T-helper 2 cell (primary cell): ENCODE measurements around the gene CDKN2D.

Experiments
- DNase-seq, 5 experiments: peaks; one replicate each; pipeline versions ENCODE4 v3.0.0 to v3.0.0-alpha.2; 2012 to 2022
- total RNA-seq, 2 donors: gene quantifications; one replicate each; lab custom pipeline; 2026; lab: John Stamatoyannopoulos, UW

CDKN2D gene
- 56.0 to 80.4 reads per million in 2 donors for total RNA-seq

DNA sequence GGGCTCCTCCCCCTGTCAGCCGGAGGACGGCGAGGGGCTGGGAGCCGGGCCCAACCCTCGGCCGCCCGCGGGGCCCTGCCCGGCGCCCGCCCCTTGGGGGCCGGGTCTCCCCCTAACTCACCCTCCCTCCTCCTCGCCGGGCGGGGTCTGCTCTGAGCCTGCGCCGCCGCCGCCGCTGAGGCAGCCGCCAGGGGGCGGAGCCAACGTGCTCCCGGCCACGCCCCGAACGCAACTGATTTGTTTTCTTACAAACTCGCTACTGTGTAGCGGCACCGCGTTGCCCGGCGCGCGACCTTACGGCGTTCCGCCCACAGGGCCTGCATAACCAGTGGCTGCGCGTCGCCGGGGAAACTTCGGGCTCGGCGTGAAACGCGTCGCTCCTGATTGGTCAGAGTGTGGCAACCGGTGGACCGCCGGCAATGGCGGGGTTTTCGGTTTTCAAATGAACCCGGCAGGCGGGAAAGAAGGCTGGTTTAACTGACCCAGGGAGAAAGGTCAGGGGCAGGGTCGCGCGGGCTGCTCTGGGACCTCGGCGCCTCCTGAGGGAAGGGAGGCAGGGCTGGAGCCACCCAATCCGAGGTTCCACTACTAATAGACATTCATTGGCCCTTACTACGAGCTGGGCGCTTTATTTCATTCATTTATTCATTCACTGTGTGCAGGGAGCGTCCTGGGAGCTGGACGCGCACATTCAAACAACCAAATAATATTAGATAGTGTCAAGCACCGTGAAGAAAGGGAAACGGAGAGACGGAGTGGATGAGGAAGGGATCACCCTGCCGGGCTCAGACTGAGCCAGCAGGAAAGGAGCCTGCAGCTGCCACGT is at the start of gene CDKN2D:
Gene CDKN2D (minus strand): TSS at position 154 of the 826 bp plus-strand sequence. CDS start 326 bp downstream, outside the sequence.
- peak; percentile 99 to 100 (median 100) for DNase-seq

DNA sequence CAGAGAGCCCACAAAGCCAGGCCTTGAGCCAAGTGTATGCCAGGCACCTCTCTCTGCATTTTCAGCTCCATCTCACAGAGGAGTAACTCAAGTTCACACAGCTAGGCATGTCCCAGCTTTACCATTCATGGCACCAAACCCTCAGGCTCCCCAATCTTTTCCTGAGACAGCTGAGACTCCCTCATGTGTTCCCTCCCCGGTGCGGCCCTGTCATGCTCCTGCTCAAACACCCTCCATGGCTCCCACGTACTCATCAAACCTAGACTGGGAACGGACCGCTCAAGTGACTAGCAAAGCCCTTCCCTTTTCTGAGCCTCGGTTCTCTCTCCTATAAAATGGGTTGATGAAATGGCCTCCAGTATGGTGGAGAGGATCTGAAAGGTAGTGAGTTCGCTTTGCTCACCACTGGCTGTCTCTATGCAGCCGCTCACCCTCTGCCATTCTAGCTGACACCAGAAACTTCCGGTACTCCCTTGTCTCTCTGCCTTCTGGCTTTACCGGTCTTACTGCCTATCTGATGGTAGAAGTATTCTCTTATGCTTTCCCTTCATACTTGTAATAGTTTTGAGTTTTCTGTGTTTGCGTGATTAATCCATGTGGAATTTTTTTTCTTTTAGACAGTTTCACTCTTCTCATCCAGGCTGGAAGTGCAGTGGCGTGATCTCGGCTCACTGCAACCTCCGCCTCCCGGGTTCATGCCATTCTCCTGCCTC is 48.8 kb upstream of the CDKN2D start:
- no peak for DNase-seq

DNA sequence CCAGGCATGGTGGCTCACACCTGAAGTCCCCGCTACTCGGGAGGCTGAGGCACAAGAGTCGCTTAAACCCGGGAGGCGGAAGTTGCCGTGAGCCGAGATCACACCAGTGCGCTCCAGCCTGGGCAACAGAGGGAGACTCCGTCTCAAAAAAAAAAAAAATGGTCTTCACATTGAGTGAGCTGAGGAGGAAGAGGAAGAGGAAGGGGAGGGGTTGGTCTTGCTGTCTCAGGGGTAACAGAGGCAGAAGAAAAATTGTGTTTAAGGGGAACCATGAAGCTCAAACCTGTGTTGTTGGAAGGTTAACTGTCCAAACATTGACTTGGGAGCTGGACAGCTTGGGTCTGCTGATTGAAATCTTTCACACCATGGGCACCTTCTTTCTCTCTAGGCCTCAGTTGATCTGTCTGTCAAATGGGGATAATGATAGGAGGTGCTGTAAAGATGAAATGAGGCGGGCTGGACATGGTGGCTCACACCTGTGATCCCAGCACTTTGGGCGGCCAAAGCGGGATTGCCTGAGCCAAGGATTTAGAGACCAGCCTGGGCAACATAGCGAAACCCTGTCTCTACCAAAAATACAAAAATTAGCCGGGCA is 46.7 kb upstream of the CDKN2D start:
- no peak for DNase-seq

DNA sequence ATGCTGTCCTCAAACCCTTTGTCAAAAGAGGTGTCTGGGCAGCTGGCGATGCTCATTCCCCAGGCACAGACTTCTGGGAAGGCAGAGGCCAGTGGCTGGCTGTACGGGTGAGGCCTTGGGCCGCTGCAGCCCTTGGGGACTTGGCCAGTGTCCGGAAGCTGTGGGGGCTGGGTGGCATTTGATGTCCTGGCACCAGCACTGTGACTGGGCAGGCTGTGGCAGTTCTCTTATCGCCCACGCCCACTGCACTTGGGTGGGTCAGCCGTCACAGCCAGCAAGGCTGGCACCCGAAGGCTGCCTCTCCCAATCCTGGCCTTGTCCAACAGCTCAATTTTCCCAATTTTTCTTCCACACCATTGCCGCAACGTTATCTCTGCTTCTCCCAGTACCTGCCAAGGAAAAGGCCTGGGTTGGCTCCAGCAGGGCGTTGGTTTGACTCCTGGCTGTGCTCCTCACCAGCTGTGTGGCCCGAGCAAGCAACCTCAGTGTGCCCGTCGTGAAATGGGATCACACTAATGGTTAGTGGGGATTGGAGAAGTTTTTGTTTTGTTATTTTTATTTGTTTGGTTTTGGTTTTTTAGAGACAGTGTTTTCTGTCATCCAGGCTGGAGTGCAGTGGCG is 43.8 kb upstream of the CDKN2D start:
- DNase-seq, result no peak

DNA sequence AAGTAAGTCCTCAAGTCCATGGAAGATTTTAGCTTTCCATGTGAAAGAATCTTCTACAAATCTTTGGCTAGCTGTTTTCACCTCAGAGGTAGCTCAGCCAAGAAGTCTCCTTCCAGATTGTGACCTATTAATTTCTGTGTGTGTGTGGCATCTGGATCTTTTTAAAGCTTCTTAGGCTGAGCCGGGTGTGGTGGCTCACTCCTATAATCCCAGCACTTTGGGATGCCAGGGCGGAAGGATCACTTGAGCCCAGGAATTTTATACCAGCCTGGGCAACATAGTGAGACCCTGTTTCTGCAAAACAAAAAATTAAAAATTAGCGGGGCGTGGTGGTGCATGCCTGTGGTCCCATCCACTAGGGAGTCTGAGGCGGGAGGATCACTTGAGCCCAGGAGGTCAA is 43.1 kb upstream of the CDKN2D start:
- DNase-seq, result no peak

DNA sequence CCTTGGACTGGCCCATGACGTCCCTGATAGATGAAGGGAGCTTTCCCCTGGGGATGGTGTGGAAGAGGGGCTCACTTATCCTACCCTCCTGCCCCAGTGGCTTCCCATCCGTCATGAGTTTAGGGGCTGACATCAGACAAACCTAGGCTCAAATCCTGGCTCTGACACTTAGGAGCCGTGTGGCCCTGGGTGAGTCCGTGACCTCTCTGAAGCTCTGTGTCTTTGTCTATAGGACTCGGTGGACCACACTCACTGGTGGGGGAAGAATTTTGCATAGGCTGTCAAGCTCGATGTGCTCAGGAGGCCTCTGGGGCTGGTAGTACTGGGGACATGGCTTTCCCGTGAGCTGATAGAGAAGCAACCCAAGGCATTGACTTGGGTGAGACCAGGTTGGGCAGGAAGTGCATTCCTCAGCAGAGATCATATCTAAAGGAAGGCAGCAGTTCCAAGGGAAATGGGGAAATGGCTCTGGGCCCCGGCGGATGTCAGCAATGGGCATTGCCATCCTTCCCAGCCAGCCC is 35.7 kb upstream of the CDKN2D start:
- DNase-seq, result peak in 1 of 5 experiments; percentile 27

DNA sequence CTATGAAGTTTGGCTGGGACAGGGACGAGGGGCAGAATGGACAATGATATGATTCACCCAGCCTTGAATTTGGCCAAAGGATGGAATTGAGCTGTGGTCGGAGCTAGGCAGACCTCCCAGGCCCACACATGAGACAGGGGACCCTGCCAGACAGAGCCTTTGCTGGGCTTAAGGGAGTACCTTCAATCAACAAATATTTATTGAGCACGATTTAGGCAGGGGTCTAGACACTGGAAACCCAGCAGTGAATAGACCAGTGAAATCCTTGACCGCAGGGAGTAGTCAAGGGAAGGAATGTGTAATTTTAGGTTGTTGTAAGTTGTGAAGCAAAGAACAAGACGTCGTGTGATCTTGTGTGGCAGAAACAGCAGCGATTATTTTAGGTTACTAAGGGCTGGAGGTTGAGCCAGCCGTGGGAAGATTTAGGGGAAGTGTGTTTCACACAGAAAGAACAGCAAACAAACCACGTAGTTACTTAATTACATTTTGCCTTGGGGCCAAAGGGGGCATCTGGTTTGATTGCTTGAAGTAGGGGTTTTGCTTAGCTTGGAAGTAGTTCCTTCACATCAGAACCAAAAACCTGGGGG is 35.2 kb upstream of the CDKN2D start:
- DNase-seq, result peak in 2 of 5 experiments; percentile 34 to 61

DNA sequence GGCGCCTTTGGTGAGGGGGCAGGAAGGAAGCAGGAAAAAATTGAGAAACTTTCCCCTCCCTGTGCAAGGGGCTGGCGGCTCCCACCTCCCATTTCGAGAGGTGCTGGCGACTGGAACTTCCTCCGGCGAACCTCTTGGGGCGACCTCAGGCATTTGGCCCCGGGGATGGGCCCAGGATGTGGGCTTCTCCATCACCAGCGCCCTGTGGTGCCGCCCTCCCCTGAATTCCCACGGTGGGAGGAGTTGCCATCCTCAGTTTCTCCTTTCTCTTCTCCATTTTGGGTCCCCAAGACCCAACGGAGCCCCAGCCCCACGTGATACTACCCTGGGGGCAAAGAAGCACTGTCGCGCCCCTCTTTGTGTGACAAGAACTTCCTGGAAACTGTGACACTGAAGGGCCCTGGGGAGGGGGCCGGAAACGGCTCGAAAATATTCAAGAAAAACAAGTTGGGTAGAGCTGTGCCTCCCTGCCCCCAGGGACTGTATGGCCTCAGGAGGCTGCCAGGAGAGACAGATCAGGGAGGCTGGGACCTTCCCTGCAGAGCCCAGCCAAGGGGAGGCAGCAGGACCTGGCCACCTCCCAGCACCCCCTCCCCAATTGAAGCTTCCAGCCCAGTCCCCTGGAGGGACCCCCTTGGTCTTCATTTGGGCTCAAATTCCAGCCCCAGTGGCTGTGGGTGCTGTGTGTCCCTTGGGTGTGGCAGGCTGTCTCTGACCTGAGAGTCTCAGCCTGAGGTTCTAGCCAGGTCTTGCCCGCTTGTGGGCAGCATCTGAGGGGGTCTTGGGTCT is 34.5 kb upstream of the CDKN2D start:
- peak; percentile 36 to 91 (median 68) for DNase-seq

DNA sequence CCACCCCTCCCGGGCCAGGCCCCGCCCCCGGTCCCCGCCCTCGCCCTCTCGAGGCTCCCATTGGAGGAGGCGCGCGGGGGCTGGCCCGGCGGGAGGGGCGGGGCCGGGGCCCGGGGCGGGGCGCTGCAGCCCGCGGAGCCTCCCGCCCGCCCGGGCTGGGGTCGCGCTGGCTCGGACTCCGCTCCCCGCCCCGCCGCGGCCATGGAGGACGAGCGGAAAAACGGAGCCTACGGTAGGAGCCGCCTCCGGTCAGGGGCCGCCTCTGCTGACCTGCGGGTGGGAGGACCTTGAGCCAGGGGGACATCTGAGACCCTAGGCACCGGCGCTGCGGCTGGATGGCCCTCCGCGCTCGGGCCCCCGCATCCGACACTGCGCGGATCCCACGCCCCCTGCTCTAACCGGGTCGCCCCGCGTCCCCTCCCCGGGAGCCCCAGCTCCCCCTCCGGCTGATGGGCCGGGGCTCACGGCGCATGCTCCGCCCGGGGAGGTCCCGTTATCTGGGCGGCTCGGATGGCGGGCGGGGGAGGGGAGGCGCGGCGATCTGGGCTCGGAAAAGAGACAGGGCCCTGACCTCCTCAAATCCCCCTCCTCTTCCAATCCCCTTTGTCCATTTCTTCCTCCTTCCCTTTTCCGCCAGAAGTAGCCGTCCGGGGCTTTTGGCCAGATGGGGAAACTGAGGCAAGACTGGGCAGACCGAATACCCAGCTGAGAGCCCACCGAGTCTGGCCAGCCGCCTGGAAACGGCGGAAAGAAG is 33.7 kb upstream of the CDKN2D start:
- peak; percentile 67 to 86 (median 83) for DNase-seq

DNA sequence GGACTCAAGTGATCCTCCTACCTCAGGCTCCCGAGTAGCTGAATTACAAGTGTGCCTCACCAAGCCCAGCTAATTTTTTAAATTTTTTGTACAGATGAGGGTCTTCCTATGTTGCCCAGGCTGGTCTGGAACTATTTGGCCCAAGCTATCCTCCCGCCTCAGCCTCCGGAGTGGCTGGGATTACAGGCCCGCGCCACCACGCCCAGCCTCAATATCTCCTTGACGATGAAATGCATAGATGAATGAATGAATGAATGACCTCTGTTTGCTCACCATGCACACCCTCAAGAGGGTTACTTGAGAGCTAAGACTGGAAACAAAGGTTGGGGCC is 33.2 kb upstream of the CDKN2D start:
- no peak for DNase-seq

DNA sequence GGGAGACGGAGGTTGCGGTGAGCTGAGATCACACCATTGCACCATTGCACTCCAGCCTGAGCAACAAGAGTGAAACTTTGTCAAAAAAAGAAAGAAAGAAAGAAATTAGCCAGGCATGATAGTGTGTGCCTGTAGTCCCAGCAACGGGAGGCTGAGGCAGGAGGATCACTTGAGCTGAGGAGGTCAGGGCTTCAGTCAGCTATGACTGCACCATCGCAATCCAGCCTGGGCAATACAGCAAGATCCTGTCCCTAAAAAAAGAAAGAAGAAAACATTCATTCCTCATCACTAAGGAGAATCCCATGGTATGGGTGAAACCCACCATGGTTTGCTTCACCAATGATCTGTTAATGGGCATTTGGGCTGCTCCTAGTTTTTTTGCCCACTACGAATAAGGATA is 31.4 kb upstream of the CDKN2D start:
- DNase-seq, result no peak

DNA sequence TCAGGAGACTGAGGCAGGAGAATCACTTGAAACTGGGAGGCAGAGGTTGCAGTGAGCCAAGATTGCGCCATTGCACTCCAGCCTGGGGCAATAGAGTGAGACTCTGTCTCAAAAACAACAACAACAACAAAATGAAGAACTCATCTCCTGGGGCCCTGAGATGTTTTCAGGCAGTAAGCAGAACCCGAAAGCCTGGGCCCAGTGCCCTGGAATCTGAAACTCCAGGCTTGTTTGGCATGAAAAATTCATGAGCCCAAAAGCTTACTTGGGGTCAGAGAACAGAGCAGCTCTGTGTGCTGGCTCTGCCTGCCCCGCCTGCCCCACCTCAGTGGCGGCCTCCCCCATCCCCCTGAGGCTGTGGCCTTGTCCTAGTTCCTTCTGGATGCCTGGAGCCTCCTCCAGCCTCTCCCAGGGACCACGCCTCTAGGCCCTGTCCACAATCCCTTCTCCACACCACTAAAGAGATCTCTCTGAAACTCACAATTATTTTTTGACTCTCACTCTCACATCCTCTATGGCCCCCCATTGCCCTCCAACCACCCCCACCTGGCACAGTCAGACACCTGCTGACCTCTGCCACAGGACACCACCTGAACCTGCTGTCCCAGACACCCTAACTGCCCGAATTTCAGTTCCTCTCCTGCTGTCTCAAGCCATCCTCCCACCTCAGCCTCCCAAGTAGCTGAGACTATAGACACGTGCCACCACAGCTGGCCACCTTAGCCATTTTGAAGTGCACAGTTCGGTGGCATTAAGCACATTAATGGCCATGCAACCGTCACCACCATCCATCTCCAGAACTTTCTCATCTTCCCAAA is 25.2 kb upstream of the CDKN2D start:
- DNase-seq, result no peak

DNA sequence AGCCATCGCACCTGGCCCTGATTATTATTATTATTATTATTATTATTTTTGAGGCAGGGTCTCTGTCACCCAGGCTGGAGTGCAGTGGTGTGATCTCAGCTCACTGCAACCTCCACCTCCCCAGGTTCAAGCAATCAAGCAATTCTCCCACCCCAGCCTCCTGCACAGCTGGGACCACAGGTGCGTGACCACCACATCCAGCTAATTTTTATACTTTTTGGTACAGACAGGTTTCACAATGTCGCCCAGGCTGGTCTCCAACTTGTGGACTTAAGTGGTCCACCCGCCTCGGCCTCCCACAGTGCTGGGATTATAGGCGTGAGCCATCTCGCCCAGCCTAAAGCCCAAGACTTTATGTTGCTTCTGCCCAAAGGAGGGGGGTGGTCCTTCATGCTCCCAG is 24.4 kb upstream of the CDKN2D start:
- no peak for DNase-seq

DNA sequence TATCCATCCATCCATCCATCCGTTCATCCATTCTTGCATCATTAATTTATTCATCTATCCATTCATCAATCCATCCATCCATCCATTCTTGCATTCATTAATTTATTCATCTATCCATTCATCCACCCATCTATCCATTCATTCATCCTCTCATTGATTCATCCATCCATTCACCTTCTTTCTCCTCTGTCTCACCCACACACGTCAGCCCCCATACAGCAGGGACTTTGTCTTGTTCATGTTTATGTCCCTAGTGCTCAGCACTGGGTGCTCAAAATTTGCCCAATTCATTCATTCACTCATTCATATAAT is 19.0 kb upstream of the CDKN2D start:
- DNase-seq, result no peak

DNA sequence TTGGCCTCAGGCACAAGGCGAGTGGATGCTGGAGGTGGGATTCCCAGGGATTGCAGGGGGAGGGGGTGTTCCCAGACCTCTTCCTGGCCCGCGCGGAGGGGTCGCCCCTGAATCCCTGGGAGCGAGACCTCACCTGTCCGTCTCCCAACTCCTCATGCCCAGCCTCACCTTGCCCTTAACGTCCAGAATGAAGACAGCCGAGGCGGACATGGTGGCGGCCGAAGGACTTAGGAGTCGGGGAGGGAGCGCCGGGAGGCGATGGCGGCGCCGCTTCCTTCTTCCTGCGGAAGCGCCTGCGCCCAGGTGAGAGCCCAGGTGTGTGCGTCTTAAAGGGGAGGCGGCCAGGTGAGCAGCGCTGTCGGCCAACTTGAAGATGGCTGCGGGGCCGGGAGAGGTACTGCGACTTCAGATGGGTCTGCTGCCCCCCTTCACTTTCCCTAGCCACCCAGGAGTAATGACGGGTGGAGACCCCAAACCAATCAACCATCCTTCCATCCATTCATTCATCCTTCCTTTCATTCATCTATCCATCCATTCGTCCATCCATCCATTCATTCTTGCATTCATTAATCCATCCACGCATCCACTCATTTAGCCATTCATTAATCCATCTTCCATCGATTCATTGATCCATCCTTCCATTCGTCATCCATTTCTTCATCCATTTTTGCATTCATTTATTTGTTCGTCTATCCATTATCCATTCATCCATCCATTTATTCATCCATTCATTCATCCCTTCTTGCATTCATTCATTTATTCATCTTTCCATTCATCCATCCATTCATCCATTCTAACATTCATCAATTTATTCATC is 18.5 kb upstream of the CDKN2D start, which contains the start of gene AP1M2:
Gene AP1M2 (minus strand): TSS at position 291 of the 817 bp plus-strand sequence. CDS start 81 bp downstream, at position 210.
- DNase-seq, result no peak

DNA sequence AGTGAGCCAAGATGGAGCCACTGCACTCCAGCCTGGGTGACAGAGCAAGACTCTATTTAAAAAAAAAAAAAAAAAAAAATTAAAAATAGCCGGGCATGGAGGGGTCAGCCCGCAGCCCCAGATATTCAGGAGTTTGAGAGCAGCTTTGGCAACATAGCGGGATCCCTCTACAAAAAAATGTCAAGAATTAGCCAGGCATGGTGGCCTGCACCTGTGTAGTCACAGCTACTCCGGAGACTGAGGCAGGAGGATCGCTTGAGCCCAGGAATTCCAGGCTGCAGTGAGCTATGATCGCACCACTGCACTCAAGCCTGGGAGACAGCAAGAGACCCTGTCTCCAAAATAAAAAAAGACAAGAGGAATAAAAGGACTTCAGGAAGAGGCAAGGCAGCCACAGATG is 17.6 kb upstream of the CDKN2D start:
- DNase-seq, result no peak

DNA sequence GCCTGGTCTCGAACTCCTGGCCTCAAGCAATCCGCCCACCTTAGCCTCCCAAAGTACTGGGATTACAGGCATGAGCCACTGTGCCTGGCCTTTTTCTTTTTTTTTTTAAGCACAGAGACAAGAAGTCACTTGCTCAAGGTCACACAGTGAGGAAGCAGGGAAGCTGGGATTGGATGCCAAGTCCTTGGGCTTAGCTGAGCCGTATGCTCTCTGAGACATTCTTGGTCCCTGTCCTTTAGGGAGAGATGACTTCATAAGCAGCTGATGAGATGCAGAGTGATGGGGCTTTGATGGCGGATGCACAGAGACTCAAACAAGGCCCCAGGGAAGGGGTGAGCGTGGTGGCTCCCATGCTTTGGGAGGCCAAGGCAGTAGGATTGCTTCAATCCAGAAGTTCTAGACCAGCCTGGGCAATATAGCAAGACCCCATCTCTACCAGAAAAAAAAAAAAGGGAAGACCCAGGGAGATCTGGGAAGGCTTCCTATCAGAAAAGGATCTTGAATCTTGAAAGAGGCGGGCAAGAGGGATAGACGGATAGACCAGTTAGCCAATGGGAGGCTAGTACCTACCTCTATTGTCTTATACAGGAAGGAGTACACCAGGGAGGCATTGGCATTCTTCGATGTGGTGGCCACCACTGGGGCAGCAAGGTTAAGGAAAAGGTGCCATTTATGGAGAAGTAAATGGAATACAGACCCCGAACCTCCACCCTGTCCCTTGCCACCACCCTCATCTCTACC is 14.4 kb upstream of the CDKN2D start:
- DNase-seq, result no peak

DNA sequence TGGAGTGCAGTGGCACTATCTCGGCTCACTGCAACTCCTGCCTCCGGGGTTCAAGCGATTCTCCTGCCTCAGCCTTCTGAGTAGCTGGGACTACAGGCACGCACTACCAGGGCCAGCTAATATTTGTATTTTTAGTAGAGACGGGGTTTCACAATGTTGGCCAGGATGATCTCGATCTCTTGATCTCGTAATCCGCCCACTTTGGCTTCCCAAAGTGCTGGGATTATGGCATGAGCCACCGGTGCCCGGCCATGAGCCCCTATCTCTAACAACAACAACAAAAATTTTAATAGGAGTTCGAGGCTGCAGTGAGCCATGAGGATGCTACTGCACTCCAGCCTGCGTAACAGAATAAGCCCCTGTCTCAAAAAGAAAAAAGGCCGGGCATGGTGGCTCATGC is 13.3 kb upstream of the CDKN2D start:
- DNase-seq, result no peak
